H9 (cell line): ENCODE data around the gene GATC. TPM values are rescaled to one million over a fixed set of nuclear protein-coding genes. Genes with fewer than 3 reads are reported as not detected.

Experiments
- DNase-seq: peaks from one replicate; pipeline ENCODE4 v3.0.0-alpha.2; 2017
- H2AFZ ChIP-seq: one replicate; pipeline ENCODE4 v1.6.1; 2013; ENCODE audit warnings: mild to moderate bottlenecking, low read length, control low read depth, moderate library complexity
- H2AK5ac ChIP-seq: 2 replicates; pipeline ENCODE4 v1.6.1; 2013; ENCODE audit warnings: low read length, control low read depth, mixed read lengths; ENCODE audit not compliant: insufficient read length
- H2BK120ac ChIP-seq: one replicate; pipeline ENCODE4 v1.6.1; 2013; ENCODE audit warnings: low read depth, mild to moderate bottlenecking, low read length, control low read depth, inconsistent platforms; ENCODE audit not compliant: poor library complexity, severe bottlenecking
- H2BK12ac ChIP-seq: 2 replicates; pipeline ENCODE4 v1.6.1; 2013; ENCODE audit warnings: low read length, control low read depth, mixed read lengths, low read depth; ENCODE audit not compliant: insufficient read length
- H2BK15ac ChIP-seq: 2 replicates; pipeline ENCODE4 v1.6.1; 2013; ENCODE audit warnings: low read depth, low read length, control low read depth
- H2BK20ac ChIP-seq: one replicate; pipeline ENCODE4 v1.6.1; 2013; ENCODE audit warnings: low read depth, mild to moderate bottlenecking, low read length, control low read depth, inconsistent platforms; ENCODE audit not compliant: poor library complexity, severe bottlenecking
- H2BK5ac ChIP-seq: 2 replicates; pipeline ENCODE4 v1.6.1; 2013; ENCODE audit warnings: low read length, control low read depth, mixed read lengths; ENCODE audit not compliant: insufficient read length
- H3K14ac ChIP-seq: 2 replicates; pipeline ENCODE4 v1.6.1; 2013; ENCODE audit warnings: low read length, control low read depth; ENCODE audit not compliant: insufficient read depth
- H3K18ac ChIP-seq: 2 replicates; pipeline ENCODE4 v1.6.1; 2013; ENCODE audit warnings: low read depth, mild to moderate bottlenecking, mixed read lengths, low read length, control low read depth; ENCODE audit not compliant: insufficient read length
- H3K23ac ChIP-seq: 2 replicates; pipeline ENCODE4 v1.6.1; 2013; ENCODE audit warnings: low read length, control low read depth, mixed read lengths, low read depth; ENCODE audit not compliant: insufficient read length
- H3K23me2 ChIP-seq: 2 replicates; pipeline ENCODE4 v1.6.1; 2013; ENCODE audit warnings: low read depth, mild to moderate bottlenecking, mixed read lengths, low read length, control low read depth; ENCODE audit not compliant: insufficient read length, poor library complexity, severe bottlenecking
- H3K27ac ChIP-seq: 2 replicates; pipeline ENCODE4 v1.5.1; 2013; ENCODE audit warnings: low read length, control low read depth, mixed read lengths, low read depth; ENCODE audit not compliant: insufficient read length
- H3K27me3 ChIP-seq: 2 replicates; pipeline ENCODE4 v1.6.1; 2013; ENCODE audit warnings: low read length, control low read depth, inconsistent platforms; ENCODE audit not compliant: insufficient read depth
- H3K4ac ChIP-seq: 2 replicates; pipeline ENCODE4 v1.6.1; 2013; ENCODE audit warnings: low read depth, mild to moderate bottlenecking, control low read depth, inconsistent platforms, low read length, moderate library complexity
- H3K4me1 ChIP-seq: 2 replicates; pipeline ENCODE4 v1.6.1; 2013; ENCODE audit warnings: low read length, control low read depth, inconsistent platforms; ENCODE audit not compliant: insufficient read depth
- H3K4me2 ChIP-seq: 2 replicates; pipeline ENCODE4 v1.6.1; 2013; ENCODE audit warnings: low read length, control low read depth, mixed read lengths; ENCODE audit not compliant: insufficient read length, insufficient read depth
- H3K56ac ChIP-seq: 2 replicates; pipeline ENCODE4 v1.6.1; 2013; ENCODE audit warnings: low read depth, mild to moderate bottlenecking, mixed read lengths, low read length, control low read depth; ENCODE audit not compliant: insufficient read length
- H3K79me1 ChIP-seq: 2 replicates; pipeline ENCODE4 v1.6.1; 2013; ENCODE audit warnings: low read depth, mild to moderate bottlenecking, moderate library complexity, low read length, control low read depth, inconsistent platforms; ENCODE audit not compliant: insufficient read depth, poor library complexity, severe bottlenecking
- H3K79me2 ChIP-seq: 2 replicates; pipeline ENCODE4 v1.6.1; 2013; ENCODE audit warnings: low read length, control low read depth, inconsistent platforms; ENCODE audit not compliant: insufficient read depth
- H3K9ac ChIP-seq: 2 replicates; pipeline ENCODE4 v1.6.1; 2013; ENCODE audit warnings: low read length, control low read depth, mixed read lengths; ENCODE audit not compliant: insufficient read length; ENCODE audit errors: extremely low read depth
- H3K9me3 ChIP-seq: one replicate; pipeline ENCODE4 v1.6.1; 2013; ENCODE audit warnings: low read depth, low read length, inconsistent platforms; ENCODE audit not compliant: control insufficient read depth
- H3T11ph ChIP-seq: one replicate; pipeline ENCODE4 v1.6.1; 2013; ENCODE audit warnings: mild to moderate bottlenecking, low read length, control low read depth, inconsistent platforms
- H4K20me1 ChIP-seq: one replicate; pipeline ENCODE4 v1.6.1; 2013; ENCODE audit not compliant: control insufficient read depth, insufficient read length, insufficient read depth
- H4K5ac ChIP-seq: 2 replicates; pipeline ENCODE4 v1.6.1; 2013; ENCODE audit warnings: low read depth, mild to moderate bottlenecking, mixed read lengths, low read length, control low read depth; ENCODE audit not compliant: insufficient read length
- H4K8ac ChIP-seq: replicated peaks from 2 replicates; pipeline ENCODE4 v1.6.1; 2013; ENCODE audit warnings: low read length, control low read depth, mixed read lengths, low read depth; ENCODE audit not compliant: insufficient read length
- H4K91ac ChIP-seq: 2 replicates; pipeline ENCODE4 v1.6.1; 2013; ENCODE audit warnings: low read depth, mild to moderate bottlenecking, moderate library complexity, mixed read lengths, low read length, control low read depth; ENCODE audit not compliant: insufficient read length
- H3K27ac Mint-ChIP-seq, 3 experiments: 2 replicates in 2 of 3; 3 replicates in 1 of 3; pipeline ENCODE4 v1.8.0; 2020 to 2021; ENCODE audit warnings: mixed read lengths in 3 of 3, mild to moderate bottlenecking in 1 of 3, moderate library complexity in 1 of 3
- H3K27me3 Mint-ChIP-seq: 2 replicates; pipeline ENCODE4 v1.8.0; 2021; ENCODE audit warnings: low read depth, mild to moderate bottlenecking, moderate library complexity, mixed read lengths
- H3K36me3 Mint-ChIP-seq, 3 experiments: 2 replicates in 2 of 3; 3 replicates in 1 of 3; pipeline ENCODE4 v1.8.0; 2020 to 2021; ENCODE audit warnings: low read depth in 3 of 3, mixed read lengths in 3 of 3; ENCODE audit not compliant: insufficient read depth in 1 of 3
- H3K4me1 Mint-ChIP-seq, 2 experiments: 2 replicates each; pipeline ENCODE4 v1.8.0; 2020; ENCODE audit warnings: mixed read lengths in 2 of 2
- H3K4me3 Mint-ChIP-seq, 2 experiments: 2 replicates in 1 of 2; 3 replicates in 1 of 2; pipeline ENCODE4 v1.8.0; 2020 to 2021; ENCODE audit warnings: mild to moderate bottlenecking in 2 of 2, mixed read lengths in 2 of 2, moderate library complexity in 1 of 2
- H3K9me3 Mint-ChIP-seq, 2 experiments: 2 replicates in 1 of 2; 3 replicates in 1 of 2; pipeline ENCODE4 v1.8.0; 2020; ENCODE audit warnings: mild to moderate bottlenecking in 2 of 2, mixed read lengths in 2 of 2, moderate library complexity in 1 of 2
- WGBS: extraction: QIAGEN DNeasy Blood & Tissue Kit; methylation state at CpG from one replicate; pipeline ENCODE4 v1.1.7; 2013; ENCODE audit warnings: missing lambda C conversion rate, low lambda C conversion rate, mixed read lengths; ENCODE audit not compliant: insufficient read length; ENCODE audit errors: extremely low coverage; 5-methylcytosine and 5-hydroxymethylcytosine counted together
- total RNA-seq: library from RNA; stranded (reverse); gene quantifications from 2 replicates; pipeline ENCODE4 v1.2.1, GENCODE V29; 2021
- TF ChIP-seq, protein P1 (sequence below): fragments of 200-600 bp; sonication (generic); conservative IDR thresholded peaks from 3 replicates; pipeline ENCODE4 v1.8.0; 2021; ENCODE audit warnings: antibody characterized with exemption, mild to moderate bottlenecking

GATC gene
- total RNA-seq, 1 experiment from 2014 or later, result 25.9 TPM

DNA sequence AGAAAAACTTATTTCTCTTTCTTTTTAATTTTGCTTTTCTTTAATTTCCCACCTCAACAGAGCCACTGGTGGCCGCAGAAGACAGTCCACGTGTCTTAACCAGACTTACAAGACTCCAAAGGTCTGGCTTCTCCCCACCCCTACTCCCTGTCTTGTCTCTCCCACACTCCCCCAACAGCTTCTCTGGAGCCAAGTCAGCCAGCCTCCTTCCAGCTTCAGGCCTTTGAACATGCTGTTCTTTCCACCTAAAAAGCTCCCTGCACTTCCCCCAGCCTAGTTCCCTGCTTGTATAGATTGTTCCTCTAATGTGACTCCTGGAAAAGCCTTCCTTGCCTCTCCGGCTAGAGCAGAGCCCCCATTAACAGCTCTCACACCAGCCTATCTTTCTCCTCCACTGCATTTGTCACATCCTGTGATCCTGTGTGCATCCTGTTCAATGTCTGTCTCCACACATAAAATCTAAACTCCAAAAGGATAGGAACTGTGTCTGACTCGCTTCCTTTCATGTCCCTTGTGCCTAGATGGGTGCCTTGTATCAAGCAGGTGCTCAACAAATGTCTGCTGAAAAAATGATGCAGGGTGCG, 41.9 kb downstream of the GATC start:
- H3K14ac ChIP-seq, result no peak overlapping the region

More for the DNA sequence above, 41.9 kb downstream of the GATC start:
- no peak overlapping the region for H3K4me3 Mint-ChIP-seq
- H3K9ac ChIP-seq, result no peak overlapping the region
- H4K20me1 ChIP-seq, result no peaks in the 10 kb centered on the region
- no peak overlapping the region for H3K4me2 ChIP-seq
- H3K4ac ChIP-seq, result no peak overlapping the region
- H2AK5ac ChIP-seq, result no peak overlapping the region
- TF ChIP-seq, protein P1, sequence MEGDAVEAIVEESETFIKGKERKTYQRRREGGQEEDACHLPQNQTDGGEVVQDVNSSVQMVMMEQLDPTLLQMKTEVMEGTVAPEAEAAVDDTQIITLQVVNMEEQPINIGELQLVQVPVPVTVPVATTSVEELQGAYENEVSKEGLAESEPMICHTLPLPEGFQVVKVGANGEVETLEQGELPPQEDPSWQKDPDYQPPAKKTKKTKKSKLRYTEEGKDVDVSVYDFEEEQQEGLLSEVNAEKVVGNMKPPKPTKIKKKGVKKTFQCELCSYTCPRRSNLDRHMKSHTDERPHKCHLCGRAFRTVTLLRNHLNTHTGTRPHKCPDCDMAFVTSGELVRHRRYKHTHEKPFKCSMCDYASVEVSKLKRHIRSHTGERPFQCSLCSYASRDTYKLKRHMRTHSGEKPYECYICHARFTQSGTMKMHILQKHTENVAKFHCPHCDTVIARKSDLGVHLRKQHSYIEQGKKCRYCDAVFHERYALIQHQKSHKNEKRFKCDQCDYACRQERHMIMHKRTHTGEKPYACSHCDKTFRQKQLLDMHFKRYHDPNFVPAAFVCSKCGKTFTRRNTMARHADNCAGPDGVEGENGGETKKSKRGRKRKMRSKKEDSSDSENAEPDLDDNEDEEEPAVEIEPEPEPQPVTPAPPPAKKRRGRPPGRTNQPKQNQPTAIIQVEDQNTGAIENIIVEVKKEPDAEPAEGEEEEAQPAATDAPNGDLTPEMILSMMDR, result no peak
- H3T11ph ChIP-seq, result no peak overlapping the region
- no peaks in the 10 kb centered on the region for H3K27me3 ChIP-seq
- H3K18ac ChIP-seq, result no peak overlapping the region
- no peak overlapping the region for H3K56ac ChIP-seq
- H2BK15ac ChIP-seq, result no peak overlapping the region
- H3K23ac ChIP-seq, result no peak overlapping the region
- no peak overlapping the region for H2BK12ac ChIP-seq
- peak overlapping the region in 2 of 3 experiments; percentile 14 to 46; a peak in 4 of 7 replicates for H3K27ac Mint-ChIP-seq
- no peaks in the 10 kb centered on the region for H3K79me2 ChIP-seq
- no peak overlapping the region for H2BK120ac ChIP-seq
- DNase-seq, result no peak
- no peaks in the 10 kb centered on the region for H3K4me1 Mint-ChIP-seq
- no peaks in the 10 kb centered on the region for H3K9me3 Mint-ChIP-seq
- no peak overlapping the region for H3K27ac ChIP-seq
- H3K23me2 ChIP-seq, result no peaks in the 10 kb centered on the region
- H4K5ac ChIP-seq, result no peak overlapping the region
- H3K79me1 ChIP-seq, result no peaks in the 10 kb centered on the region
- no peaks in the 10 kb centered on the region for H3K9me3 ChIP-seq
- WGBS, result no CpG with 5 or more reads among the region's 5 CpGs
- H2BK20ac ChIP-seq, result no peak overlapping the region
- peaks cover 0 to 11% (median 6%) of the 10 kb centered on the region in 3 experiments; a peak in 6 of 7 replicates for H3K36me3 Mint-ChIP-seq
- no peaks in the 10 kb centered on the region for H3K27me3 Mint-ChIP-seq
- H2BK5ac ChIP-seq, result no peak overlapping the region
- H4K91ac ChIP-seq, result no peak overlapping the region
- H4K8ac ChIP-seq, result no peak overlapping the region
- H3K4me1 ChIP-seq, result no peaks in the 10 kb centered on the region
- H2AFZ ChIP-seq, result no peak overlapping the region
